COLO668 (cell line): ENCODE data around the gene SLC36A1.

Experiments used
- DNase-seq: peaks from one replicate; lab custom pipeline; 2025; ENCODE audit not compliant: unreplicated experiment; lab: John Stamatoyannopoulos, UW

Gene SLC36A1

DNA sequence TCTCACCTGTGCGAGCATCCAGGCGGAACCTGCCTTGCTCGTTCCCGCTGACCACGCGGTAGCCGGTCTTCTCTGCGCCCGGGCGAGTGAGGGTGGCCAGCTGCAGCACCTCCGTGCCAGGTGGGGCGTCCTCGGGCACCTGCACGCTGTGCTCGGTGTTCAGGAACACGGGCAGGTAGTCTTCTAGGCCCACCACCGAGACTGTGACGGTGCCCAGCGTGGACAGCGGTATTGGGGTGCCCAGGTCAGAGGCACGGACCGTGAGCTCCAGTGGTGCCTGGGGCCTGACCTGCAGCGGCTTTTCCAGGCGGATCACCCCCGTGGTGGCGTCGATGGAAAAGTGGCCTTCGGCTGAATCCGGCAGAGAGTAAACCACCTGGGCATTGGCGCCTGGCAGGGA, 84.2 kb downstream of the SLC36A1 start:
- no peak for DNase-seq

- DNase-seq = no peak
Measured at GRCh38 chr5:151532416-151532815, 85.0 kb downstream of the SLC36A1 start.

GRCh38 chr5:151534350-151534749, 86.9 kb downstream of the SLC36A1 start:
- no peak for DNase-seq

- DNase-seq = no peak
Measured at GRCh38 chr5:151537044-151537443, 89.6 kb downstream of the SLC36A1 start.

GRCh38 chr5:151541571-151541970, 94.2 kb downstream of the SLC36A1 start:
- DNase-seq = no peak
